Memory B cell (primary cell): ENCODE measurements around the gene KIRREL3.

Experiments
- ATAC-seq: fragments of 150-1000 bp; cut with Tn5 transposase; 2 replicates; pipeline ENCODE4 v1.10.0; 2021; ENCODE audit warnings: low read depth, mild to moderate bottlenecking, moderate library complexity
- DNase-seq, 2 donors: peaks; one replicate each; pipeline ENCODE4 v3.0.0; 2022; ENCODE audit warnings: low spot score in 2 of 2
- H3K27ac Mint-ChIP-seq: one replicate; pipeline ENCODE4 v1.8.0; 2022; ENCODE audit warnings: mild to moderate bottlenecking, moderate library complexity, mixed read lengths
- H3K27me3 Mint-ChIP-seq: one replicate; pipeline ENCODE4 v1.8.0; 2022; ENCODE audit warnings: mixed read lengths
- H3K36me3 Mint-ChIP-seq: one replicate; pipeline ENCODE4 v1.8.0; 2022; ENCODE audit warnings: mild to moderate bottlenecking, mixed read lengths
- H3K4me1 Mint-ChIP-seq: one replicate; pipeline ENCODE4 v1.8.0; 2022; ENCODE audit warnings: mixed read lengths
- H3K4me3 Mint-ChIP-seq: one replicate; pipeline ENCODE4 v1.8.0; 2022; ENCODE audit warnings: mild to moderate bottlenecking, moderate library complexity, mixed read lengths
- H3K9me3 Mint-ChIP-seq: one replicate; pipeline ENCODE4 v1.8.0; 2022; ENCODE audit warnings: mixed read lengths

Gene KIRREL3

GRCh38 chr11:126528075-126528474 is 472.5 kb downstream of the KIRREL3 start:
- H3K36me3 Mint-ChIP-seq = no peaks in the 10 kb centered on the region
- ATAC-seq = no peak
- no peak for DNase-seq
- no peak overlapping the region for H3K27ac Mint-ChIP-seq
- peaks cover 4% of the 10 kb centered on the region for H3K27me3 Mint-ChIP-seq
- no peaks in the 10 kb centered on the region for H3K9me3 Mint-ChIP-seq
- no peak overlapping the region for H3K4me3 Mint-ChIP-seq
- no peaks in the 10 kb centered on the region for H3K4me1 Mint-ChIP-seq

DNA sequence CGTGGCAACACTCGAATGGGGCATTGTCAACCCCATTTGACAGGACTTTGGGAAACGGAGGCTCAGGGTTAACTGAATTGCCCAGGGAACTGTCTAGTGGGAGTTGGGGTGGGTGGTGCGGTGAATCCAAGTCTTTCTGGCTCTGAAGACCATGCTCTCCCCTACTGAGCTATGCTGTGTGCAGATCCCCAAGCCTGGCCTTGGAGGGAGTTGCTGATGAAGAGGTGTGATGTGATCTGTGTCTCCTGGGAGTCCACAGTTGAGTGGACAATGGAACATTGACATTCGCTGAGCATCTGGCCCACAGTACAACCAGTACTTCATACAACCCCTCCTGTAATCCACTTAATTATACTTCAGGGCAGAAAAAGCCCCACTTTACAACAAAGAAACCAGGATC is 472.9 kb downstream of the KIRREL3 start:
- Mint-ChIP-seq H3K27ac (no peak overlapping the region), H3K9me3 (no peaks in the 10 kb centered on the region), H3K4me1 (no peaks in the 10 kb centered on the region), H3K27me3 (peaks cover 4% of the 10 kb centered on the region), H3K36me3 (no peaks in the 10 kb centered on the region), H3K4me3 (no peak overlapping the region)
- no peak for ATAC-seq
- DNase-seq = no peak

DNA sequence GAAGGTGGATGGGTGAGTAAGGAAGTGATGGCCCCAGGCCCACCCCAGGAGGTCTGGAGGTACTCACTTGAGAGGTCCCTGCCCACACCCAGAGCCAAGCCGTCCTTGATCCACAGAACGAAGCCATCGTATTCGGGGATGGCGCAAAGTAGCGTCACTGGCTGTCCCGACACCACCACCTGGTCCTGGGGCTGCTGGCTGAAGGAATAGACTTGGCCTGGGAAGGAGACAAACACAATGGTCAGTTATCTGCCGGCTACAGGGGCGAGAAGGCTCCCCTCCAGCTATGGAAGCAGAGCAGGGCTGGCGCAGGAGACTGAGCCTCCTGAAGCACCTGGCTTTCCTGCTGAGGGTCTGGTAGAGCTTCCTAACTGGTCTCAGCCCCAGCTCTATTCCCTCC is 474.1 kb downstream of the KIRREL3 start:
- Mint-ChIP-seq H3K27me3 (peaks cover 7% of the 10 kb centered on the region), H3K36me3 (no peaks in the 10 kb centered on the region), H3K27ac (no peak overlapping the region), H3K9me3 (no peaks in the 10 kb centered on the region), H3K4me3 (no peak overlapping the region), H3K4me1 (no peaks in the 10 kb centered on the region)
- ATAC-seq = no peak
- no peak for DNase-seq

- Mint-ChIP-seq H3K27ac (no peak overlapping the region), H3K4me3 (no peak overlapping the region), H3K36me3 (no peaks in the 10 kb centered on the region), H3K9me3 (no peaks in the 10 kb centered on the region), H3K4me1 (no peaks in the 10 kb centered on the region), H3K27me3 (peaks cover 7% of the 10 kb centered on the region)
- DNase-seq (no peak), ATAC-seq (no peak)
Observed at GRCh38 chr11:126525702-126526101, 474.9 kb downstream of the KIRREL3 start.

DNA sequence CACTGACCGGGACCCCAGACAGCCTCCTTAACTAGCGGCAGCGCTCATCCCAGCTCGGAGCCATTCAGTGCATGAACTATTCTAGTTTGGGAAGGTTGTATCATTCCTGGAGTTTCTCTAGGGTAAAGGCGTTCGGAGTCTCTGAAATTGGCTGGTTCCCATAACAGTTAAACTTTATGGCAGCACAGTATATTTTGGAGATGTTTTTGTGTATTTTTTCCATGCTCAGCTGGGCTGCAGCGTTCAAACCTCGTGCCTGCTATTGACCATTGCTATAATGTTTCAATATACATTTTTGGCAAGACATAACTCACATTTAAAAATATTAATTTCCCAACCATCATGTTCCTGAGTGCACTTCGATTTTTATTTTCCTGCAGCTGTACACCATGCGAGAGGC is 475.4 kb downstream of the KIRREL3 start:
- Mint-ChIP-seq H3K4me1 (no peaks in the 10 kb centered on the region), H3K4me3 (no peak overlapping the region), H3K27ac (no peak overlapping the region), H3K9me3 (no peaks in the 10 kb centered on the region), H3K27me3 (peaks cover 7% of the 10 kb centered on the region), H3K36me3 (no peaks in the 10 kb centered on the region)
- ATAC-seq (no peak), DNase-seq (no peak)

- Mint-ChIP-seq H3K36me3 (no peaks in the 10 kb centered on the region), H3K9me3 (no peaks in the 10 kb centered on the region), H3K27ac (no peak overlapping the region), H3K4me1 (no peaks in the 10 kb centered on the region), H3K4me3 (no peak overlapping the region), H3K27me3 (peaks cover 7% of the 10 kb centered on the region)
- DNase-seq (no peak), ATAC-seq (no peak)
Observed at GRCh38 chr11:126523441-126524205, 476.9 kb downstream of the KIRREL3 start.

DNA sequence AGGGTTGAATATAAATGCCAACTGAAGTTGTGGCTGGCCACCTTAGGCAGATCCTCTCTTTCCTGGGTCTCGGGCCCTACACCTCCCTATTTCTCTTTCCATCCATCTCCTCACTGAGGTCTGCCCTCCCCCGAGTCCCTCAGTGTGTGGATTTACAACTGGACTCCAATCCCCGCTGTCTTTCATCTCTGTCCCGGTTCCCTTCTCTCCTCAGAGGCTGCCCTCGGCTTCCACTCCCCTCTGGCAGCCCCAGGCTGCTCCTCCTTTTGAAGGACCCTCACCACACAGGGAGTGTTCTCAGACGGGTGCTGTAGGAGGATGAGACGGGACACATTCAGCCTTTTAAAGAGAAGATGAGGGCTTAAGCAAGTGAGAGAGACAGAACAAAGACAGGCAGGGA is 478.0 kb downstream of the KIRREL3 start:
- H3K9me3 Mint-ChIP-seq = no peaks in the 10 kb centered on the region
- H3K27me3 Mint-ChIP-seq = peaks cover 7% of the 10 kb centered on the region

DNA sequence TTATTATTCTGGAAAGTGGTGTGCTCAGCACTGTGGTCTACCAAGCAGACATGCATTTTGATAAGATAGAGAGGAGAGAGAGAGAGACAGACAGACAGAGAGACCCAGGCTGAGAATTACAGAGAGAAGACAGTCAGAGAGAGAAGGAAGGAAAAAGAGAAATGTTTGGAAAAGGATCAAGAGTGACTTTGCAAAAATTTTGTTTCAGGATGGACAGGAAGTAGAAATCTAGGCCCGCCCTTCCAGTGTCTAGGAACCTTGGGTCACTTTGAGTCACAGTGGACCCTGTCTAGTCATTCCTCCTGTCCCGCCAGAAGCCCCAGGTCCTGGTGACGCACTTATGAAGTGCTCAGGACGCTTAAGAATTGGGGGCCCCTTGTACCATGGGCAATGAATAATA is 478.4 kb downstream of the KIRREL3 start:
- H3K4me1 Mint-ChIP-seq = no peaks in the 10 kb centered on the region
- DNase-seq (no peak), ATAC-seq (no peak)
- no peak overlapping the region for H3K4me3 Mint-ChIP-seq
- no peak overlapping the region for H3K27ac Mint-ChIP-seq
- H3K9me3 Mint-ChIP-seq = no peaks in the 10 kb centered on the region
- H3K36me3 Mint-ChIP-seq = no peaks in the 10 kb centered on the region
- peaks cover 7% of the 10 kb centered on the region for H3K27me3 Mint-ChIP-seq

More for the DNA sequence above, 478.0 kb downstream of the KIRREL3 start:
- Mint-ChIP-seq H3K4me1 (no peaks in the 10 kb centered on the region), H3K36me3 (no peaks in the 10 kb centered on the region), H3K27ac (no peak overlapping the region), H3K4me3 (no peak overlapping the region)
- DNase-seq (no peak), ATAC-seq (no peak)

GRCh38 chr11:126521196-126521595 is 479.4 kb downstream of the KIRREL3 start:
- no peak overlapping the region for H3K4me3 Mint-ChIP-seq
- no peaks in the 10 kb centered on the region for H3K9me3 Mint-ChIP-seq
- no peak overlapping the region for H3K27ac Mint-ChIP-seq
- ATAC-seq (no peak), DNase-seq (no peak)
- no peaks in the 10 kb centered on the region for H3K36me3 Mint-ChIP-seq
- no peaks in the 10 kb centered on the region for H3K4me1 Mint-ChIP-seq
- H3K27me3 Mint-ChIP-seq = peaks cover 7% of the 10 kb centered on the region

DNA sequence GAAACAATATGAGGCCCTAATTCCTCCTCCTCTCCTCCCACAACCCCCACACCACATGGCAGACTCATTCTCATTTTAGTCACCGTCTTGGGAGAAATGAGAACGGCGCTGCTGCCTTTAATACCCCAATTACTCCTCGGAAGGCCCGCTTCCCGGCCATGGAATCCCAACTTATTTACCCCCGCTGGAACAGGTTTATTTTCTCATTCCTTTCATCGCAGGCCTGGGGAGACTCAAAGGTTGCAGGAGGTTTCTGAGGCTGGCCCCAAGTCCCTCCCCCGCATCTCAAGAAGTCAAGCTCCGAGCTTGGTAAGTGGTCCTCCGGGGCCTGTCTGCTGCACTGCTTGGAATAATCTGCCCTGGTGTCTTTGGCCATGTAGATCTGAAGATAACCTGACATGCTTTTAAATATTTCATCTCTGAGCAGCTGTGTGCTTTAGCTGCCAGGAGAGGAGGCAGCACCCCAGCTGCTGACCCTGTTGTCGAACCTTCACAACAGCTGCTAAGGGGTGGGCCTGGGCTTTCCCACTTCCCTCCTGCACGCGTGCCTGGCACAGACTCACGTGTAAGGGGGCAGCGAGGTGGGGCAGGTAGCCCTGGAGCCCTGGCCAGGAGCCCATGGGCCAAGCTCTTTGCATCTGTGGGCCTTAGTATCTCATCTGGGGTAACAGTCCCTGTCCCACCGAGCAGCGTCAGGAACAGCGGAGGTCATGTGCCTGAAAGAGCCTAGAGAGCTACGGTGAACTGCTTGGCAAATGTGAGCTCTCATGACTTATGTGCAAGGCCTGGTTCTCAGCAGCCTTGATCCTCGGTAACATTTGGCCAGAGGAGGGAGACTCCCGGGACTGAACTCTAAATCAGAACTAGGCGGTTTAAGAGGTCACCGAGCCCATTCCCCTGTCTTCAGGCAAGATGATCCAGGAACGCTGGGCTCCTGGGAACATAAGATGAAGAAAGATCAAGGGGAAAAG is 480.5 kb downstream of the KIRREL3 start:
- no peaks in the 10 kb centered on the region for H3K9me3 Mint-ChIP-seq
- no peak overlapping the region for H3K27ac Mint-ChIP-seq
- H3K27me3 Mint-ChIP-seq = peaks cover 10% of the 10 kb centered on the region
- H3K36me3 Mint-ChIP-seq = no peaks in the 10 kb centered on the region
- ATAC-seq = no peak
- H3K4me1 Mint-ChIP-seq = no peaks in the 10 kb centered on the region
- H3K4me3 Mint-ChIP-seq = no peak overlapping the region
- DNase-seq = no peak

DNA sequence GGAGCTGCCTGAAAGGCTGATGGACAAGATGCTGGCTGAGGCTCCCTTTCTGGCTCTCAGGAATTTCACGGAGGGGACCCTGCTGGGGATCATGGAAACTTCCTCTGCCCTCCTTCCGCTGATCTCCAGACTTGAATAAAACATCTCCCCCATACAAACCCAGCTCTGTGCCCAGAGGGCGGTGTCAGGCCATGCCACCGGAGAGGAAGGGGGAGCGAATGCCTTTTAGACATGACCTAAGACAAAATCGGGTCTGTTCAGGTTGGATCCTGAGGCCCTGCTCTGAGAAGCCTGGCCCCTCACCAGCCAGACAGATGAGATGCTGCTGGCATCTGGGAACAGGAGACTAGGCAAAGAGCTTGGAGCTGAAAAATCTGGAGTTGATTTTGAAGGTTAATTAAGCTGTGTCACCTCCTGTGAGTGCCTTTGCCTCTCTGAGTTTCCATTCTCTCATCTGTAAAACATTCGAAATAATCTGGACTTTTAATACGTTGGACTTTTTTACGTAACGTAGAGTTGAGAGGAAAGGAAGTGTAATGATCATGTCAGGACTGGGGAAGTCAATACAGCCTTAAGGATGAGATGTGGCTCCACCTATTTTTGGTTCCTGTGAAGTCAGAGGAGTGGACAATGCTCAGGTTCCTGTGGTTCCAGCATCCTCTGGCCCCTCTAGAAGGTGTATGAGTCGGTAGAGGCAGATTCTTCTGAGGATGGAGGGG is 481.4 kb downstream of the KIRREL3 start:
- H3K9me3 Mint-ChIP-seq = no peaks in the 10 kb centered on the region
- peaks cover 11% of the 10 kb centered on the region for H3K27me3 Mint-ChIP-seq
- ATAC-seq (no peak), DNase-seq (no peak)
- H3K27ac Mint-ChIP-seq = no peak overlapping the region
- H3K36me3 Mint-ChIP-seq = no peaks in the 10 kb centered on the region
- no peak overlapping the region for H3K4me3 Mint-ChIP-seq
- H3K4me1 Mint-ChIP-seq = no peaks in the 10 kb centered on the region

- Mint-ChIP-seq H3K36me3 (no peaks in the 10 kb centered on the region), H3K27me3 (peaks cover 9% of the 10 kb centered on the region), H3K9me3 (no peaks in the 10 kb centered on the region), H3K27ac (no peak overlapping the region), H3K4me1 (no peaks in the 10 kb centered on the region), H3K4me3 (no peak overlapping the region)
- ATAC-seq (no peak), DNase-seq (no peak)
Observed at GRCh38 chr11:126518071-126518971, 482.2 kb downstream of the KIRREL3 start.

GRCh38 chr11:126515501-126515900 is 485.1 kb downstream of the KIRREL3 start:
- Mint-ChIP-seq H3K36me3 (no peaks in the 10 kb centered on the region), H3K27ac (no peak overlapping the region), H3K4me3 (no peak overlapping the region), H3K9me3 (no peaks in the 10 kb centered on the region), H3K4me1 (no peaks in the 10 kb centered on the region), H3K27me3 (peaks cover 11% of the 10 kb centered on the region)
- ATAC-seq (no peak), DNase-seq (no peak)
